Epithelial cell of esophagus (primary cell): Measurements from ENCODE around the gene TCFL5.

Source experiments
- DNase-seq: peaks from one replicate; pipeline ENCODE4 v3.0.0; 2010; ENCODE audit warnings: low read depth
- H3K4me3 ChIP-seq: 2 replicates; pipeline ENCODE4 v1.5.1; 2011; ENCODE audit warnings: mild to moderate bottlenecking, low read length, control low read depth
- TF ChIP-seq, protein P1 (sequence below): IDR thresholded peaks from 2 replicates; pipeline ENCODE4 v1.5.1; 2011; ENCODE audit warnings: low read depth, mild to moderate bottlenecking, low read length, control low read depth, inconsistent platforms; ENCODE audit not compliant: insufficient read depth; ENCODE audit errors: missing control alignments

TCFL5 gene

DNA sequence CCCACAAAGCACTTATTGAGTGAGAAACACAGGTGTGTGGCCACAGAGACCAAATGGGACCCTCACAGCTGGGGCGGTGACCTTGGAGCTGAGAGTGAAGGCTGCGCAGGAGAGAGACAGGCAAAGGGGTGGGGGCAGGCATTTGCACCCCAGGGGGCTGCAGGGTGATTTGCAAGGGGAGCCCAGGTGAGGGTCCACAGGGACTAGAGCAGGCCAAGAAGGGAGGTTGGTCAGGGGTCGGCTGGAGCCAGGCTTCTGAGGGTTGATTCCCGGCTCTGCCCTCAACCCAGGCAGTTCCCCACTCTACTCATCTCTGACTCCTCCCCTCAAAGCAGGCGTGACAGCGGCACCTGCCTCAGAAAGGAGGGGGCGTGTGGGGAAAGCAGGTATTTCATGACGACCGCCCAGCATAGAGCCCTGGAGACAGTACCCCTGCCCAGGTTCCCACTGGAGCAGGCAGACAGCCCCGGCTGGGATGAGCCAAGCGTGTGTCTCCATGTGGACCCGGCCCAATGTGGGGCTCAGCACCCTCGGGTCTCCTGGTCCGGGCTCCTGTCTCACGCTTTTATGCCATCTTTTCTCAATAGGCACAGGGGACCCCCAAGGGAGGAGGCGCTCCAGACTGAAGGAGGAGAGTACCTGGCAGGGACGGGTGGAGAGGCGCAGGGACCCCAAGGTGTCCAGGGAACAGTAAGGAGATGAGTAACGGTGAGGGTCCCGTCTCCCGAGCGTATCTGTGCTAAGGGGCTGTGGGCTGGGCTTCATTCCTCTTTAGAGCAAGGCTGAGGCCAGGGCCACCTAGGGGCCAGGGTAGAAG, 68.5 kb downstream of the TCFL5 start:
- TF ChIP-seq, protein P1, sequence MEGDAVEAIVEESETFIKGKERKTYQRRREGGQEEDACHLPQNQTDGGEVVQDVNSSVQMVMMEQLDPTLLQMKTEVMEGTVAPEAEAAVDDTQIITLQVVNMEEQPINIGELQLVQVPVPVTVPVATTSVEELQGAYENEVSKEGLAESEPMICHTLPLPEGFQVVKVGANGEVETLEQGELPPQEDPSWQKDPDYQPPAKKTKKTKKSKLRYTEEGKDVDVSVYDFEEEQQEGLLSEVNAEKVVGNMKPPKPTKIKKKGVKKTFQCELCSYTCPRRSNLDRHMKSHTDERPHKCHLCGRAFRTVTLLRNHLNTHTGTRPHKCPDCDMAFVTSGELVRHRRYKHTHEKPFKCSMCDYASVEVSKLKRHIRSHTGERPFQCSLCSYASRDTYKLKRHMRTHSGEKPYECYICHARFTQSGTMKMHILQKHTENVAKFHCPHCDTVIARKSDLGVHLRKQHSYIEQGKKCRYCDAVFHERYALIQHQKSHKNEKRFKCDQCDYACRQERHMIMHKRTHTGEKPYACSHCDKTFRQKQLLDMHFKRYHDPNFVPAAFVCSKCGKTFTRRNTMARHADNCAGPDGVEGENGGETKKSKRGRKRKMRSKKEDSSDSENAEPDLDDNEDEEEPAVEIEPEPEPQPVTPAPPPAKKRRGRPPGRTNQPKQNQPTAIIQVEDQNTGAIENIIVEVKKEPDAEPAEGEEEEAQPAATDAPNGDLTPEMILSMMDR: no peak
- DNase-seq: no peak
- H3K4me3 ChIP-seq: no peak overlapping the region

DNA sequence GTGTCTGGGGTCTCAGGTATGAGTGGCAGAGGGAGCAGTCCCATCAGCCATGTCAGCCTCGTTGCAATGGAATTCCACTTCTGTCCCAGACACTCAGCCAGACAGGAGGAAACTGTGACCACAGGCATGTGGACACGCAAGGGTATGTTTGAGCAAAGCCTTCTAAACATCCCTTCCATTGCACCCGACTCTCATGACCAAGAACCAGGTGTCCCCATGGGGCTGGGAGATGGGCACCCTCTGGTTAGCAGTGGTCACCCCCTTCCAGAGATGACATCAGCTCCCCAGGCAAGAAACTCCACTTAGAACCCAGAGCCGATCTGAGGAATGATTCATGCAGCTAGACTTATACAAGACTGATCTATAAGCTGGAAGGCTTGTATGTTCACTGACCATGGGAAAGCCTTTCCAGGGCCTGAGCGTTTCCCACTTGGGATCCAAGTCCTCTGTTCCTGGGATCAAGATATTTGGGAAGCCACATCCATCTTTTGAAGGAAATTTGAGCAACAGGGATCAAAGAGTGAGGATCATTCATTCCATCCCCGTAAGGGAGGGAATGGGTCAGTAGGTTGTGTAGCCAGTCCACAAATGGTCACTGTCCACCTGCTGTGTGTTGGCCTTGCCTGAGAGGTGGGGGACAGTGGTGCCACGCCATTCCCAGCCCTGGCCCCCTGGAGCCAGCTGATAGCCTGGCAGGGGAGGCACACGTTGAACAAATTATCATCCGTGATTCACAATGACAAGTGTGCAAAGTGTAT, 69.3 kb downstream of the TCFL5 start:
- peak; percentile 55 for DNase-seq
- TF ChIP-seq, protein P1: no peak
- no peak overlapping the region for H3K4me3 ChIP-seq

DNA sequence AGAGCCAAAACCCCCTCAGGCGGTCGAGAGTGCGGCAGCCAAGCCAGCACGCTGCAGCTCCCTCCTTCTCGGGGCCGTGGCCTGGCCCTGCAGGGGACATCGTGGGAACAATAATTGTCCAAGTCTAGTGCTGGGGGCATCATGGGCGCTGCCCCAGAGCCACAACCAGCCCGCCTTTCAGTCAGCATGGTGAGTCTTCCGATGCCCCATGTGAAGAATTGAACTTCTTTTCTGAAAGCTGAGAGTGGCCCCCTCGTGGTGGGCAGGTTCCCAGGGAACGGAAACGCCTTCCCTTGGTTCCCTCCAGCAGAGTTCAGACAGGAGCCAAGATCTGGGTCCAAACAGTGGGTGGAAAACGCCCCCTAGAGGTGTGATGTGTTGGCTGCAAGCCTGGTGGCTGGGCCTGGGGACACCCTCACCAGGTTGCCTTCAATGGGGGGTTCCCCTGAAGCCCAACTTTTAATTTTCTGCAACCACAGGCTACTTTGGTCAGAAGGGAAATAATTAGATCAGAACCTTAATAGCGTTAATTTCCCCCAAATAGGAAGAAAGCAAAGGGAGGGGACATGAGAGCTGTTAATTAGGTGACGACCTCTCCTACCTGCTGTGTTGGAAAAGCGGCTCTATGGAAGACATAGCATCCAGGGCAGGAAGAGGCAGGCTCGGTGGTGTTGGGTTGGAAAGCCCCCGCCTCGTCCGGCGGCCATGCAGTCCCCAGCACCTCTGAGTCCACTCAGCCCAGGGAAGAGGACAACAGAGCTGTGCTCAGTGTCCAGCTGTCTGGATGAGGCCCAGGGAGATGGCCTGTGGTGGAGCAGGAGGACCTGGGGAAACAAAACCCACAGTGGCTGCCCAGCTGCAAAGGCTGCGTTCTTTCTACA, 70.1 kb downstream of the TCFL5 start:
- H3K4me3 ChIP-seq: no peak overlapping the region
- TF ChIP-seq, protein P1: peak; percentile 98
- DNase-seq: peak; percentile 85
